Neural cell (in vitro differentiated cells): Measurements from ENCODE around the gene INPP5A. TPM values are rescaled to one million over a fixed set of nuclear protein-coding genes. Genes with fewer than 3 reads are reported as not detected.

Experiments used
- H2AFZ ChIP-seq: fragments of 200-600, 300-800 bp; sonication (generic), shearing (Covaris generic); 2 replicates; pipeline ENCODE4 v1.6.0; 2014; ENCODE audit warnings: low read depth, mild to moderate bottlenecking, antibody characterized with exemption, low read length, moderate library complexity
- H3F3A ChIP-seq: fragments of 200-600 bp; shearing (Covaris generic); 2 replicates; pipeline ENCODE4 v1.6.1; 2016; ENCODE audit warnings: mild to moderate bottlenecking, moderate library complexity, mixed read lengths, antibody characterized with exemption, low read length; ENCODE audit not compliant: insufficient read depth, poor library complexity, severe bottlenecking
- H3K27ac ChIP-seq: fragments of 200-600, 300-800 bp; sonication (generic), shearing (Covaris generic); 2 replicates; pipeline ENCODE4 v1.5.1; 2014; ENCODE audit warnings: mild to moderate bottlenecking, low read length, moderate library complexity
- H3K27me3 ChIP-seq: fragments of 300-800, 200-600 bp; sonication (generic), shearing (Covaris generic); 2 replicates; pipeline ENCODE4 v1.6.0; 2014; ENCODE audit warnings: mild to moderate bottlenecking, low read depth, low read length, moderate library complexity; ENCODE audit not compliant: insufficient read depth
- H3K36me3 ChIP-seq: fragments of 300-800, 200-600 bp; sonication (generic), shearing (Covaris generic); 2 replicates; pipeline ENCODE4 v1.5.1; 2014; ENCODE audit warnings: mild to moderate bottlenecking, antibody characterized with exemption, low read length, moderate library complexity; ENCODE audit not compliant: insufficient read depth
- H3K4me2 ChIP-seq: fragments of 300-800, 200-600 bp; sonication (generic), shearing (Covaris generic); 2 replicates; pipeline ENCODE4 v1.6.0; 2014; ENCODE audit warnings: mild to moderate bottlenecking, low read length
- H3K4me3 ChIP-seq: fragments of 300-800, 200-600 bp; sonication (generic), shearing (Covaris generic); 2 replicates; pipeline ENCODE4 v1.5.1; 2014; ENCODE audit warnings: mild to moderate bottlenecking, low read length, moderate library complexity
- H3K79me2 ChIP-seq: fragments of 200-600 bp; shearing (Covaris generic); replicated peaks from 2 replicates; pipeline ENCODE4 v1.6.0; 2014; ENCODE audit warnings: mild to moderate bottlenecking, low read length, moderate library complexity; ENCODE audit not compliant: insufficient read depth
- H3K9ac ChIP-seq: fragments of 300-800, 200-600 bp; sonication (generic), shearing (Covaris generic); 2 replicates; pipeline ENCODE4 v1.6.1; 2016; ENCODE audit warnings: mild to moderate bottlenecking, low read length, mixed read lengths
- H3K9me2 ChIP-seq: fragments of 200-600 bp; shearing (Covaris generic); 2 replicates; pipeline ENCODE4 v1.6.1; 2016; ENCODE audit warnings: mild to moderate bottlenecking, low read length, mixed read lengths; ENCODE audit not compliant: insufficient read depth
- H3K9me3 ChIP-seq: fragments of 200-600, 300-800 bp; sonication (generic), shearing (Covaris generic); 2 replicates; pipeline ENCODE4 v1.6.1; 2016; ENCODE audit warnings: mild to moderate bottlenecking, mixed run types, low read length, moderate library complexity, mixed read lengths
- H4K20me1 ChIP-seq: fragments of 200-600 bp; shearing (Covaris generic); 2 replicates; pipeline ENCODE4 v1.6.1; 2016; ENCODE audit warnings: mild to moderate bottlenecking, mixed run types; ENCODE audit not compliant: insufficient read depth
- CTCF ChIP-seq: fragments of 450-650 bp; IDR thresholded peaks from 2 replicates; pipeline ENCODE4 v1.5.1; 2014; ENCODE audit warnings: antibody characterized with exemption, mild to moderate bottlenecking, moderate library complexity; ENCODE audit not compliant: poor library complexity, severe bottlenecking
- EP300 ChIP-seq: fragments of 450-650 bp; conservative IDR thresholded peaks from 2 replicates; pipeline ENCODE4 v1.6.1; 2014; ENCODE audit warnings: antibody characterized with exemption, mild to moderate bottlenecking, moderate library complexity; ENCODE audit not compliant: poor library complexity, severe bottlenecking
- EZH2 ChIP-seq: fragments of 200-600, 300-800 bp; shearing (Covaris generic), sonication (generic); IDR thresholded peaks from 2 replicates; pipeline ENCODE4 v1.6.1; 2014; ENCODE audit warnings: antibody characterized with exemption, low read length, borderline replicate concordance, mild to moderate bottlenecking; ENCODE audit not compliant: insufficient read depth, poor library complexity, severe bottlenecking
- MXI1 ChIP-seq: fragments of 450-650 bp; conservative IDR thresholded peaks from 2 replicates; pipeline ENCODE4 v1.6.1; 2014; ENCODE audit warnings: antibody characterized with exemption, mild to moderate bottlenecking; ENCODE audit not compliant: poor library complexity, severe bottlenecking
- POLR2AphosphoS5 ChIP-seq: IDR thresholded peaks from 2 replicates; pipeline ENCODE4 v1.6.1; 2012
- RAD21 ChIP-seq: fragments of 450-650 bp; conservative IDR thresholded peaks from 2 replicates; pipeline ENCODE4 v1.6.1; 2014; ENCODE audit warnings: antibody characterized with exemption, mild to moderate bottlenecking, moderate library complexity
- SMC3 ChIP-seq: fragments of 450-650 bp; conservative IDR thresholded peaks from 2 replicates; pipeline ENCODE4 v1.6.1; 2014; ENCODE audit warnings: antibody characterized with exemption, mild to moderate bottlenecking, moderate library complexity; ENCODE audit not compliant: poor library complexity
- TAF1 ChIP-seq: IDR thresholded peaks from 2 replicates; pipeline ENCODE4 v1.6.1; 2012; ENCODE audit warnings: low read depth
- polyA plus RNA-seq: library from polyadenylated mRNA; depleted of rRNA; stranded (reverse); fragments of >200 nt; gene quantifications from 2 replicates; pipeline ENCODE4 v1.2.3, GENCODE V29; 2014
- TF ChIP-seq, protein P1 (sequence below): IDR thresholded peaks from 2 replicates; pipeline ENCODE4 v1.6.1; 2012; ENCODE audit warnings: borderline replicate concordance

The INPP5A gene
- polyA plus RNA-seq, 1 donor from 2014 or later, result 48.8 TPM

DNA sequence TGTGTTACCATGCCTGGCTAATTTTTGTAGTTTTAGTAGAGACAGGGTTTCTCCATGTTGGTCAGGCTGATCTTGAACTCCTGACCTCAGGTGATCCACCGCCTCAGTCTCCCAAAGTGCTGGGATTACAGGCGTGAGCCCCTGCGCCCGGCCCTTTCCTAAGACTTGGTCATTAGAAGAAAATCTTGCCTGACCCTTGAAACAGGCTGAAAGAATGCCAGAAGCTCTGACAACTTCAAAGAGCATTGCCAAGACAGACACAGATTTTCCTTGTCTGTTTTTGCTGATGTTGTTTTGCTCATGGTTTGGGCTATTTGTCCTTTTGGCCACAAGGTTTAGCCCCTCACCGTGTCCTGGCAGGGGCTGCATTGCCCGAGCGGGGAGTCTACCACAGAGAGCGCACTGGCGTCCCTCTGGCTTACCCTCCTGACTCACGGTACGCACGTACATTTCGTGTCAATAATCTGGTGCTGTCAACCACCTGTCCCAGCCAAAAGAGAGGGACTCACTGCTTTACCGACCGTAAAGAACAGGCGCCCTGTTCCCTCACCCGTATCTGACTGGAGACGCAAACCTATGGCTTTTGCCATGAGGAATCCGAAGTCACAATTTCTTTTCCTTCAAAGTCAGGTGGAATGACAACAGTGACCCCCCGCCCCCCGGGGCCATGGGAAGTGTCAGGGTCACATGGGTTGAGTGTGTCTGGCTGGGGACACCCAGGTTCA is 10.1 kb upstream of the INPP5A start:
- no peak overlapping the region for H3K4me3 ChIP-seq
- no peaks in the 10 kb centered on the region for H3K36me3 ChIP-seq
- H3K9me2 ChIP-seq, result no peaks in the 10 kb centered on the region
- no peaks in the 10 kb centered on the region for H3K79me2 ChIP-seq
- H3K4me2 ChIP-seq, result no peak overlapping the region
- no peak overlapping the region for H2AFZ ChIP-seq
- H3K27ac ChIP-seq, result no peak overlapping the region
- H3K9ac ChIP-seq, result no peak overlapping the region
- H3K9me3 ChIP-seq, result no peaks in the 10 kb centered on the region
- no peaks in the 10 kb centered on the region for H4K20me1 ChIP-seq
- no peaks in the 10 kb centered on the region for H3K27me3 ChIP-seq
- no peaks in the 10 kb centered on the region for H3F3A ChIP-seq
- TF ChIP-seq SMC3, result no peak
- TF ChIP-seq EZH2, result no peak
- TF ChIP-seq RAD21, result no peak
- no peak for TF ChIP-seq POLR2AphosphoS5
- TF ChIP-seq, protein P1, sequence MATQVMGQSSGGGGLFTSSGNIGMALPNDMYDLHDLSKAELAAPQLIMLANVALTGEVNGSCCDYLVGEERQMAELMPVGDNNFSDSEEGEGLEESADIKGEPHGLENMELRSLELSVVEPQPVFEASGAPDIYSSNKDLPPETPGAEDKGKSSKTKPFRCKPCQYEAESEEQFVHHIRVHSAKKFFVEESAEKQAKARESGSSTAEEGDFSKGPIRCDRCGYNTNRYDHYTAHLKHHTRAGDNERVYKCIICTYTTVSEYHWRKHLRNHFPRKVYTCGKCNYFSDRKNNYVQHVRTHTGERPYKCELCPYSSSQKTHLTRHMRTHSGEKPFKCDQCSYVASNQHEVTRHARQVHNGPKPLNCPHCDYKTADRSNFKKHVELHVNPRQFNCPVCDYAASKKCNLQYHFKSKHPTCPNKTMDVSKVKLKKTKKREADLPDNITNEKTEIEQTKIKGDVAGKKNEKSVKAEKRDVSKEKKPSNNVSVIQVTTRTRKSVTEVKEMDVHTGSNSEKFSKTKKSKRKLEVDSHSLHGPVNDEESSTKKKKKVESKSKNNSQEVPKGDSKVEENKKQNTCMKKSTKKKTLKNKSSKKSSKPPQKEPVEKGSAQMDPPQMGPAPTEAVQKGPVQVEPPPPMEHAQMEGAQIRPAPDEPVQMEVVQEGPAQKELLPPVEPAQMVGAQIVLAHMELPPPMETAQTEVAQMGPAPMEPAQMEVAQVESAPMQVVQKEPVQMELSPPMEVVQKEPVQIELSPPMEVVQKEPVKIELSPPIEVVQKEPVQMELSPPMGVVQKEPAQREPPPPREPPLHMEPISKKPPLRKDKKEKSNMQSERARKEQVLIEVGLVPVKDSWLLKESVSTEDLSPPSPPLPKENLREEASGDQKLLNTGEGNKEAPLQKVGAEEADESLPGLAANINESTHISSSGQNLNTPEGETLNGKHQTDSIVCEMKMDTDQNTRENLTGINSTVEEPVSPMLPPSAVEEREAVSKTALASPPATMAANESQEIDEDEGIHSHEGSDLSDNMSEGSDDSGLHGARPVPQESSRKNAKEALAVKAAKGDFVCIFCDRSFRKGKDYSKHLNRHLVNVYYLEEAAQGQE, result no peak
- no peak for TF ChIP-seq MXI1
- TF ChIP-seq CTCF, result no peak
- no peak for TF ChIP-seq TAF1

DNA sequence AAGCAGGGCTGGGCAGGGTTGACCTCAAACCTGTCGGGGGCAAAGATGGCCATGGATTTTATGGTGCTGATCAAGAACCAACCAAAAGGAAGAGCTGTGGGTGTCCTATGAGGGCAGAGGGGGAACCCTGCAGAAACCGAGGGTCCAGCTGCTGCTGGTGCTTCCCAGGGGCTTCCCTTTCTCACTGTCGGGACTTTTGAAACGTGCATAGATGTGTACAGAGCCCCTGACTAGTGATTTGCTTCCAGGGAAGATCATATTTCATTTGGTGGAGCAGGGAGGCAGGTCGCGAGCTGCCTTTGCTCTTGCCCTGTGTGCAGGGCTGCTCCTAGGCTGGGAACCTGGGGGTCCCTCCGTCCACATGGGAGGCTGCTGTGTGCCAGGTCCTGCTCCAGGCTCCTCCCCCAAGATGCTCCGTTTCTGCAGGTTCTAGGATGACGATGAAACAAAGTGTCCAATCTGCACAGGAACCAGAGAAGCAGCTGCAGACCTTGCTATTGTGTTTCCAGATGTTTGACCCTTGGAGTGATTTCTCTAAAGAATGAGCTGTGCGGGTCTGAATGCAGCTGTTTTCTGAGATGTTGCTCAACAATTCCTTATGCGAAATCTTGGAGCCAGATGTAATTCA is 9.4 kb upstream of the INPP5A start:
- no peaks in the 10 kb centered on the region for H3F3A ChIP-seq
- TF ChIP-seq SMC3, result no peak
- no peak for TF ChIP-seq EZH2
- H3K27ac ChIP-seq, result no peak overlapping the region
- H4K20me1 ChIP-seq, result no peaks in the 10 kb centered on the region
- no peak overlapping the region for H3K9ac ChIP-seq
- no peaks in the 10 kb centered on the region for H3K9me3 ChIP-seq
- H3K79me2 ChIP-seq, result no peaks in the 10 kb centered on the region
- no peak overlapping the region for H2AFZ ChIP-seq
- no peaks in the 10 kb centered on the region for H3K27me3 ChIP-seq
- no peaks in the 10 kb centered on the region for H3K36me3 ChIP-seq
- H3K9me2 ChIP-seq, result no peaks in the 10 kb centered on the region
- H3K4me2 ChIP-seq, result no peak overlapping the region
- no peak overlapping the region for H3K4me3 ChIP-seq

GRCh38 chr10:132532179-132532578 is 5.4 kb upstream of the INPP5A start:
- Histone ChIP-seq H3F3A (peaks cover 4% of the 10 kb centered on the region), H3K36me3 (no peaks in the 10 kb centered on the region), H3K4me3 (no peak overlapping the region), H3K4me2 (no peak overlapping the region), H3K9ac (no peak overlapping the region), H2AFZ (no peak overlapping the region), H3K9me3 (no peaks in the 10 kb centered on the region), H4K20me1 (no peaks in the 10 kb centered on the region), H3K27ac (no peak overlapping the region), H3K9me2 (no peaks in the 10 kb centered on the region), H3K27me3 (no peaks in the 10 kb centered on the region), H3K79me2 (no peaks in the 10 kb centered on the region)
- TF ChIP-seq, protein P1, result no peak
- no peak for TF ChIP-seq SMC3
- TF ChIP-seq EZH2, result no peak
- no peak for TF ChIP-seq POLR2AphosphoS5
- no peak for TF ChIP-seq MXI1
- no peak for TF ChIP-seq CTCF
- no peak for TF ChIP-seq RAD21
- no peak for TF ChIP-seq TAF1
- TF ChIP-seq EP300, result no peak
